GM18499 (cell line): Measurements from ENCODE around the gene ANXA6.

Source experiments
- ATAC-seq: cut with Tn5 transposase; IDR thresholded peaks from one replicate; pipeline ENCODE4 v1.9.1; 2021; ENCODE audit warnings: moderate number of reproducible peaks; ENCODE audit not compliant: insufficient read depth, unreplicated experiment

ANXA6 gene

DNA sequence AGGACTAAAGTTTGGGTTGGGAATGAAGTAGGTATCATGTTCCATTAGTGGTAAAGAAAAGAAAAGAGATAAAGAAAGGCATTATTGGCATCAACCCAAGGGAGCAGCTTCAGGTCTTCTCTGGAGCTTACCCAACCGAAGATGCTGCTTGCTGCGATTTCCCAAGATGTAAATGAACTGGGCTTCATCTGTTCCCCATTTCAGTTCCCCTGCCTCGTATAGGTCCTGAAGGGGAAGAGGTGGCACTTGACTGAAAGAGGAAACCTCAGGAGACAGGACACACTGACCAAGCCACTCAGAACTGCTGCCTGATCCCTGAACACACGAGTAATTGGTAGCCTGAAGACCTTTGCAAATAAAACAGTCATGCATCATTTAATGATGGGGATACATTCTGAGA is 24.6 kb downstream of the ANXA6 start:
- no peak for ATAC-seq

DNA sequence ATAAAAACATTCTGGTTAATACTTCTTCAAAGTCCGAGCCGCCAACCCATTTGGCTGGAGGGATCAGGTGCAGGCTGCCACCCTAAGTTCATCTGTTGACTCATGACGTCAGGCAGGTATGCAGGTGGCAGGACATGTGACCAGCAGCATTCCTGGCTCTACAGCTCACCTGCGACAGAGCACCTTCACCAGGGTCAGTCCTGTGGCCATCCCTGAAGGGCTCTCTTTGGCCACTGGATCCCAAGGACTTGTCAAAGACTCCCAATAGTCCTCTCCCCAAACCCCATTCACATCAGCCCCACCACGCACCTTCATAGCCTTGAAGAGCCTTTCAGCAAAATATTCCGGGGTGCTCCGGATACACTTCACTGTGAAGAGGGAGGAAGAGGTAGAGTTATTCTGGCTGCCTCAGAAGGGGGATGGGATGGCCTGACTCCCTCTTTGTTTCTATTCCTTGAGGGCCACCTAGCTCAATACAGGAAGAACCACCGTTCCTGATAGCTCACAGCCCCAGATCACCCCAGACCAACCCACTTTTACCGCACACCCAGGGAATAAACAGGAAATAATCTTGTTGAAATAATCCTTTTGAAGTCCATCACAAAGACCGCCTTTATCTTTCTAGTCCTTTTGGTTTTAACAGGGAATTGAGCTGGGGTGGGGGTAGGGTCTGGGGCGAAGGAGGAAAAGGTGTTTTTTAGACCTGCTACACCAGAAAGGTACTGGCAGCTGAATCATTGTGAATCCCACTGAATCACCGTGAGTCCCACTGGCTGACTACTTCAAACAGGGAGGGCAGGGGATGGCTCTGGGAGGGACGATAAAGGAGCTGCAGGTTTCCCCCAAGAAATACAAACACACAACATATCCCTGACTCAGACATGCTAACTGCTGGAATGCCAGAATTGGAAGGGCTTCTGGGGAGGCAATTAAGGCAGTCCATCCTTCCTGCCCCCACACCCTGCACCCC is 26.4 kb downstream of the ANXA6 start:
- ATAC-seq: no peak

DNA sequence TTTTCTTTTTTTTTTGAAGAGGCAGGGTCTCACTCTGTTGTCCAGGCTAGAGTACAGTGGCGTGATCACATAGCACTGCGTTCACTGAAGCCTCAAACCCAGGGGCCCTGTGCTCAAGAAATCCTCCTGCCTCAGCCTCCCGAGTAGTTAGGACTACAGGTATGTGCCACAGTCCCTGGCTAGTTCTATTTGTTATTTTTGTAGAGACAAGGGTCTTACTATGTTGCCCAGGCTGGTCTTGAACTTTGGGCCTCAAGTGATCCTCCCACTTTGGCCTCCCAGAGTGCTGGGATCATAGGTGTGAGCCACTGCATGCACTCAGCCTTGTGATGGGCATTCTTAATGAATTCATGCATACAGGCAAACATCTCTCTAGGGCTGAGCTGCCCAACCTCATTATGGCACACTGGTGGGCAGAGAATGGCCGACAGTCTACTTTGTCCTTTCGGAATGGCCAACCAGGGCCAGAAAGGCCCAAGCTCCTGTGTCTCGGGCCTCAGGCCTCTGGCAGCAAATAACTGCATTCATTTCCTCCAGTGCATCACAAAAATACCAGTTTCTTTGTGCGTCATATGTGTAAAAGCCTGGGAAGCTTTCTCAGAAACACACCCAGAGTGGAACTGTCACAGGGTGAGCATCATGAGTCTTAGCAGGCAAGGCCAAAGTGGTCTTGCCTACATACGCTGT is 27.2 kb downstream of the ANXA6 start:
- no peak for ATAC-seq

DNA sequence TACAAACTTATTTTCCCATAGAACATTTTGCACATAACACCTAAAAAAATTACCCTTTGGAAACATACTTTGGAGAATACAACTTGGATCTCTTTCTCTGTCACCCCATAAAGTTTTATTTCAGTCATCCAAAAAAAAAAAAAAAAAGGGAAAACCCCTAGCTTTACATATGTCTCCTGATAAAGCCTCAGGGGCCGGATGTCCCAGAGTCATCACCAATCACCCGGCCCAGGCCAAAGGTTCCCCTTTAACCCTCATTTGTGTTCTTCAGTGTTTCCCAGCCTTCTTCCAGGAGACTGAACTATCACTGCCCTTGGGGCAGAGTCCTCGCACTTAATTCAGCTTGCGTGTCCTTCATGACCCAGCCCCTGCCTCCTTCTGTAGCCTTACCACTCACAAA is 28.8 kb downstream of the ANXA6 start:
- no peak for ATAC-seq

DNA sequence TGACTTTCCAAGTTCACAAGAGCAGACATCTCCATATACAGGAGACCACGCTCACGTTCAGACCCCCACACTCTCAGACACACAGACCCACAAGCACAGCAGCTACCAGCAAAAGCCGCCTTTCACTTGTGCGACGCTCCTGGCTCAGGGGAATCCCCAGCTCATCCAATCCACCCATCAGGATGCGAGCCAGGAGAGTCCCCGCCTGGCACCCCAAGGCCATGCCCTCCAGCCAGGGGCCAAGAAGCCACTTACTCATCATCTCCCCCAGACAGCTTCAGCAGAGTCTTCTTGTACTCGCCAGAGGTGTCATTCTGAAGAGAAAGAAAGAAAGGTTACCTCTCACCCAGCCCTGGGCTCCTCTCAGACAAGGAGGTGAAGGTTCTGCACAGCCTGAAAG is 29.7 kb downstream of the ANXA6 start:
- ATAC-seq: no peak

DNA sequence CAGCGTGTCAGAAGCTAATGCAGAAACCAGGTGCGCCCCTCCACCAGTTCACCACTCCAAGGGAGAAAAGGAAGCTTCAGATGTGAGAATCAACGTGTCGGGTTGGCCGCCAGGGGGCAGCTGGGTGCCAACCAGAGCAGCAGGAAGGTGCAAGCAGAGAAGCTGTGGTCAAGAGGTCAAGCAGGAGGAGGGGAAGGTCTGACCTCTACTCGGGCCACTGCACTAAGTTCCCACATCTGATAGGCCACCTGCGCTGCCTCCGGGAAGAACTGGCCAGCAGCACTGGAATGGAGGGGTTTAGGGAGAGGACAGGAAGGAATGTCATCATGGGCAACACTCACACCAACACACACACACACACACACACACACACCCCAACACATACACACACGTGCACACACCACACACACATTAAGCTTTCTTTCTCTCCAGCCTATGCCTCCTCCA is 31.4 kb downstream of the ANXA6 start:
- no peak for ATAC-seq

DNA sequence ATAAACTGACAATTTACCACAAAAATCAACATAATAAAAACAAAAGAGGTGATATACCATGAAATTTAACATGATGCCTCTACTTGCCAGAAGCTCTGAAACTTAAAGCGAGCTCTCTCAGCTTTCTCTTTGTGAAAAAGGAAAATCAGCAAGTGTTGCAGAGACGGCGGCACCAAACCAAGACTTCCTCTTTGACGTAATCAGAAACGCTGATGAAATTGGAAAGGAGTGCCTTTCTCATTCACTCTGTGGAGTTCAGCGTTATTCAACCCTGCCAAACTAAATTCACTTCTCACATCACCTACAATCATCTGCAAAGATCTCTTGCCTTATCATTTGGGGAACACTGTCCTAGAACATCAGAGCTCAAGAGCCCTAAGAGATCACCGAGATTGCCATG is 32.2 kb downstream of the ANXA6 start:
- ATAC-seq: no peak

DNA sequence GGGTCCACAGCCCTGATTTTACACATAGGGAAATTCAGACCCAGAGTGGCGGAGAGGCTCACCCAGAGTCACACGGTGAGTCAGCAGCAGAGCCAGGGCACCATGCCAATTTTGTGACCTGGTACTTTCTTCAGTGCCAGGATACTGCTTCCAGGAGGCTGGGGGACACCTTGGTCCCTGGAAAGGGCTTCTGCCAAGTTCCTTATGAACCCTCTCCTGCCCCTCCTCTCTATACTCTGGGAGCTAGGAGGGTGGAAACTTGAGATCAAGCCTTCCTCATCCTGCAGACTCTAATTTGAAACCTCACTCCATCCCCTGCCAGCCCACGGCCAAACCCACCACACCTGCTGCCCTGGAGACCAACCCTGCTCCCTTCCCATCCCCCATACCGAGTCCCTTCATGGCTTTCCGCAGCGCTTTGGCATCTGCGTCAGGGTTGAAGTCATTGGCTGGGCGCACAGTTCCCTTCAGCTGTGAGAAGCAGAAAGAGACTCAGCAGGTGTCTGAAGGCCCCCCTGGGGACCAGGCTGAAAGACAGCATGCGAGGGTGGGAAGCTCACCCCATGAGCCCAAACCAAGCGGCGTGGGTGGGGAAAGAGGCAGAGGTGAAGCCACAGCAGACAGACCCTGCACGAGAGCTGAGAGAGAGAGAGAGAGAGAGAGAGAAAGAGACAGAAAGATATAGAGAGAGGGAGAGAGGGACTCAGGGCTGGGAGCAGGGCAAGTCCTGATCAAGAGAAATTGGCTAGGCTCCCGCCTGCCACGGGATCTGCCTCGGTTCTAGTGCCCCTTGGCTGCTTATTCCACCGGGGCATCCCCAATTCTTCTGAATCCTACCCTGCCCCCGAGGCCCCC is 33.5 kb downstream of the ANXA6 start:
- peak; percentile 55 for ATAC-seq

DNA sequence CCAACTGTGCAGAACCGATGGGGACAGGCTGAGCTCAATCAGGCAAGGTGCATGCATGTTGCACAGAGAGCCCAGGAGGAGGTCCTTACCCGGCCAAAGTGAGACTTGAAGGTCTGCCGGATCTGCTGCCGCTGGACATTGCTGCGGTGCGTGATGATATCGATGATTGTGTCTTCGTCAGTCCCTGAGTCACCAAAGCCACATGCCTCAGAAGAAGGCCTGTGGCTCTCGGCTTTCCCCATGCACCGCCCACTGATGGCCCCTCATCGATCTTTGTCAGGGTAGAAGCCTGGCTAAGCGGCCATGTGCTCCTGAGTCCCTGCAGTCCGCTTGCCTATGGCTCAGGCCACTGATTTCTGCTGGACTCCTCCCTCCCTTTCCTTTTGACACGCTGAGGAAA is 34.8 kb downstream of the ANXA6 start:
- ATAC-seq: no peak

DNA sequence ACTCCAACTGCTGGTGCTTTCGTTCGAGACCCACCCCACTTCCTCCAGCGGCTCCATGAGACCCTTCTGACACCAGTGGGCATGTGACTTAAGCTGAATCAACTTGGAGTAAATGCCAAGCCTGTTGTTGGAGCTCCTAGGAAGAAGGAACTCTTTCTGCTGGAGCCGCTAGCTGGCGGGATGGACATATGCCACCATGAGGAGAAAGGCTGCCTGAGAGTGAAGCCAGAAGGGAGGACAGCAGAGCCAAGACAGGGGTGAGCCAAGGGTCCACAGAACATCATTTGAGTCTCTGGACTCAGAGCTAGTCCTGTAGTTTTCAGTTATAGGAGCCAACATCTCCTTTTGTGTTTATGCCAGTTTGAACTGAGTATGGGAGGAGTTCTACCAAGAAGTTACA is 35.9 kb downstream of the ANXA6 start:
- no peak for ATAC-seq

DNA sequence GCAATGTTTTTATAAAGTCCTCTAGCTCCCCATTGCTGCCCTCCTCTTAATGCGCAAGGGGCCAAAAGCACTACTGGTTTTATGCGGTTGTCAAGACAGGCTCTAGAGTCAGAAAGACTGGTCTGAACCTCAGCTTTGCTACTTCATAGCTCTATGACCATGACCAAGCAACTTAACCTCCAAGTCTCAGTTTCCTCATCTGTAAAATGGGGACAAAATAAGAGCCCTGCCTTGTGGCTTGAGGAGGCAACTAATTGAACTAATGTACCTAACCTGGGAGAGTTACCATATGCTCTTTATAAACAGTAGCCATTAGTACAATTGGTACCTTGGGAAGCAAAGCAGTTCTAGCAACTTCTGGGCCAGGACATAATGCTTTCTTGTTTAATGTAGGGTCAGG is 36.5 kb downstream of the ANXA6 start:
- no peak for ATAC-seq

DNA sequence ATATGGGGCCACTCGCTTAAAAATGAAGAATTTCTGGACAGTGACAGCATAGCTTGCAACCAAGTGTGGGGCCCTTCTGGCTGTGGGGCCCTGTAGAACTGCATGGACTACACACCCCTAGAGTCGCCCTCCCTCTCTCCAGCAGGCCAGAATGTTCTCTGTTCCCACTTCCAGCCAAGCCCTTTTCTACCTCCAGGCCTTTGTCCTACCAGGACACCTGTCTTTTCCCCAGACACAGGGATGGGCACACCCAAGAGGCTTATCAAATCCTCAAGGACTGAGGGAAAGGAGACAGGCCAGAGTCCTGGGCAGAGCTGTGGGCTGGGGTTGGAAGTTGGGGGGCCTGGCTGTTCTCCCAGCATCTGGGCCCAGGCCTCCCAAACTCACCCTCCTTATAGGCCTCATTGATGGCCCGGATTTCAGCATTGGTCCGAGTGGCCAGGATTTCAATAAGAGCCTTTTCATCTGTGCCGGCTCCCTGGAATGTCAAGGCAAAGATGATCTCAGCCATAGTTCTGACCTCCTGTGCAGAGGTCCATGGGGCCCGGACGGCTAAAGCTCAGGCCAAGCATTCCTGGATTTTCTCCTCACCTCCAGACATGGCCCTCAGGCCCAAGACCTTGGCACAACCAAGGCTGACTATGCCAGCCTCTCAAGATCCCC is 38.5 kb downstream of the ANXA6 start:
- ATAC-seq: no peak

DNA sequence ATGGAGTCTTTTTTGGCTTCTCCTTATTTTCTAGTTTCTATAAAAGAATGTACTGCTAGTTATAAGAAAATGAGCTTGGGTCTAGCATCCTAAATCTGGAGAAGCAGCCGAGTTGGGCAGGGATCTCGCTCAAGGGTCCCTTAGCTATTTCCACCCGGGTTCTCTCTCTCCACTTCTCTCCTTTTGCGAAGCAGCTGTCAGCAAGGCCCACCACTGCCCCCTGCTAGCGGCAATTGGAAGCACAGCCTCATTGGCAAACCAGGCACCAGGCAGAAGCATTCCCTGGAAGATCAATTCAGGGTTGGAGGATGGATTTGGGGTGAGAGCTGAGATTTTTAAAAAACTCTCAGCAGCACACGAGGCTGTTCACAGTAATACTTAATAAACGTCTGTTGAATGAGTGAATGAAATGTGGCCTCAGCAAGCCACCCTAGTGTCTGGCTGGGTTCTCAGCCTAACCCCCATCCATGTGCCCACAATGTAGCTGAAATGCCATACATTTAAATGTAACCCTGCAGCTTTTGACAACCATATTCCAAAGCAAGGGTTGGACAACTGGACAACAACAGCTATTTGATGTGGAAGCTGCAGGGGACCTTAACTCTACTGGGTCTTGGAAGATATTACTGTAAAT is 42.2 kb downstream of the ANXA6 start:
- ATAC-seq: no peak

DNA sequence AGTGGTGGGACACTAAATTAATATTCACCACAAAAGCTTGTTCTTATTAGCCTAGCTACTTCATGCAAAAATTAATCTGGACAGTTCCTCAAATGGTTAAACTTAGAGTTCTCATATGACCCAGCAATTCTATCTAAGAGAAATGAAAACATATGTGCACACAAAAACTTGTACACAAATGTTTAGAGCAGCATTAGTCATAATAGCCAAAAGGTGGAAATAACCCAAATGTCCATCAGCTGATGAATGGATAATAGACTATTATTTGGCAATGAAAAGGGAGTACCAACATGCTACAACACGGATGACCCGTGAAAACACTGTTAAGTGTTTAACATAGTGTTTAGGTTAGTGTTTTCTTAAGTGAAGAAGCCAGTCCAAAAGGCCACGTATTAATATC is 43.9 kb downstream of the ANXA6 start:
- no peak for ATAC-seq

DNA sequence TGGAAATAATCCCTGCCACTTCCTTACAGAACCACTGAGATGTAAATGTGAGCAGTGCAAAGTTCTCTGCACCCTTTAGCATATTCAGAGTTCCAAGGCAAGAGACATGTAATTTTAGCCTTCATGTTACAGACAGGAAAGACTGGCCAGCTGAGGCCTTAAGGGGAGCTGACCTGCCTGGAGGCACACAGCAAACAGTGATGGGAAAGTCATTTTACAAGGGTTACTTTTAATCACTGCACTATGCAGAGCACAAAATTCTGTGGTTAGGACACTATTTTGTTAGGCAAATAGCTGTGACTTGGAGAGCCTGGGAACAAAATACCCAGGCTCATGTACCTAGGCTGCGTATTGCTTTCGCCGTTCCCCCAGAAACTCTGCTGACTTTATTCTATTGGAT is 46.6 kb downstream of the ANXA6 start:
- peak; percentile 37 for ATAC-seq

DNA sequence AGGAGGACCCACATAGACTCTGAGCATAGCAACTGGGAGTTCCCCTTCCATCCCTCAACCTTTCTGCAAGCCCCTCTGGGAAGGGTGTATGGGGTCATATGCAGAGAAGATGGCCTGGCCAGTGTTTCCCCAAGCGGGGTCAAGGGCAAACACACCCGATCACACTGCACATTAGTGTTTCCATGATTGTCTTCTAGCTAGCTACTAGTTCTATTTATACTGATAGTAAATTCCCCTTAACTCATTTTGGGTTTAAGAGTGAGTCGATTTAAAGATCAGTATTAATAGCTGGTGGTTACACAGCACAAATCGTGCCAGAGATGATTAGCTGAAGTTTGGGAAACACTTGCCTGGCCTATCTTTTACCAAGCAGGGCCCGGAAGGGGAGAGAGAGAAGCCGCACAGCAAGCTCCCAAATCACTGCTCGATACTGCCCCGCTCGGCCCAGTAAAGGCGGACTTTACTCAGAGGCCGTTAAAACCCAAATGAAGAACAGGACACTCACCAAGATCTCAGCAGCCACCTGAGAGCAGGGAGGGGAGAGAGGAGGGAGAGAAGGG is 47.4 kb downstream of the ANXA6 start:
- ATAC-seq: no peak

DNA sequence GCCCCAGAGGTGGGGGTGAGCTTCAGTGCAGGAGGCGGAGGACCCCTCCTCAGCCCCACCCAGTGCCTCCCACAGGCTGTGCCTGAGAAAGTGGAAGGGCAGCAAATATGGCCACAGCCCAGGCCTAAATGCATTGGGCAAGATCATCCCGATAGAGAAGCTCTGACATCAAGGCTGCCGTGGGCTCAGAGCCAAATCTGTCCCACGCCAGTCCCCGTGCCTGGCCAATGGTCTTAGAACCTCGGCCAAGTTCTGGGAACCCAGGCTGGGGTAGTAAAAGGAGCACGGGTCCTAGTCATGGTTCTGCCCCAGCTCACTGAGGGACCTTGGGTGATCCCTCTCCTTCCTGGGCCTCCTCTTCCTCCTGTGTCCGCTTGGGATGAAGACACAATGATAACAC is 49.0 kb downstream of the ANXA6 start:
- ATAC-seq: no peak

DNA sequence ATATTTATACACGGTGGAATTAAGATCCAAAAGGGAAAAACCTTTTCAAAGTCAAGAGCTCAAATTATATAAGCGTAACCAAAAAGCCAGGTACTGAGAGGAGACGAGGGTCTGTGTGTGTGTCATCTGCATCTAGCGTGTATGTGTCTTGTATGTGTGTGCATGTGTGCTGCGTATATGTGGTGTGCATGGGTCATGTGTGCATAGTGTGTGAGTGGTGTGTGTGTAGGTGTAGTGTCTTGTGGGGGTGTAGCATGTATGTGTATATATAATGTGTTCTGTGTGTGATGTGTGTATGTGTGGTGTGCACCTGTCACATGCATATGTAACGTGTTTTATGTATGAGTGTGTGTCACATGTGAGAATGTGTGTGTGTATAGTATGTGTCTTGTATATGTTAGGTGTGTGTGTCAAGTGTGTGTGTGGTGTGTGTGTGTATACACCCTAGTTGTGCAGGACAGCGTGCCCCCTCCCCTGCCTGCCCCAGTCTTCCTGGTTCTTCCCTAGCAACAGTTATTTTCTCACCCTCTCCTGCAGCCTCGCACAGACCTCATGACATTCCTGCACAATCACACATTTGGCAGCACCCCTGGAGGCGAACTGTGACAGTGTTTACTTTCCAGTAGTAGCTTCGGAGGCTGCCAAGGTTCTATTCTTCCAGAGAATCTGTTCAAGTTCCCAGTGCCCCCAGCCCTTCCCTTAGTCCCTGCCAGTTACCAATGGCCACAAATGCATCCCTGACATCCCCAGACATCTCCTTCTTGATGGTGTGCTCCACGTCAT is 49.6 kb downstream of the ANXA6 start:
- no peak for ATAC-seq

DNA sequence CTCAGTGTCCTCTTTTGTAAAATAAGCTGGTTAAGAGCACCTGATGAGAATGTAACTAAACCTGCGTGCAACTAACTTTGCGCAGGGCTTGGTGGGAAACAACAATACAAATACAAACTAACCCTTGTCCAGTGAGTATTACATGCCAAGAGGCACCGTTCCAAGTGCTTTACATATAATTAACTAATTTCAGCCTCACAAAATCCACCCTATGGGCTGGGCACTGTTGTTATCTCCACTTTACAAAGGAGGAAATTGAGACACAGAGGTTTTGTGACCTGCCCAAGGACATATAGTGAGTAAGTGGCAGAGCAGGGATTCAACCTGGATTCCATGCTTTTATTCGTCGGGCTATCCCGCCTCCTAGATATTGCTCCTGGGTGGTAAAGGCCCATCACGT is 50.5 kb downstream of the ANXA6 start:
- ATAC-seq: no peak
